OCI-LY7 (cell line): ENCODE measurements around the gene CHST8. TPM values are rescaled to one million over a fixed set of nuclear protein-coding genes. Genes with fewer than 3 reads are reported as not detected.

ENCODE experiments used
- BruUV-seq: library from RNA; stranded (reverse); fragments of 400-500 nt; replicated peaks from 2 replicates; lab custom pipeline; 2021; lab: Mats Ljungman, UMichigan
- CTCF ChIA-PET: fragments of 300-600 bp; sonication (Branson Sonifier 250); formaldehyde crosslinking; loops from one replicate; lab custom pipeline; 2022; ENCODE audit warnings: antibody characterized with exemption; ENCODE audit not compliant: unreplicated experiment; lab: Charles Lee
- POLR2A ChIA-PET: fragments of 300-600 bp; sonication (Branson Sonifier 250); formaldehyde crosslinking; loops from one replicate; lab custom pipeline; 2022; ENCODE audit warnings: antibody characterized with exemption; lab: Charles Lee
- DNase-seq: peaks from one replicate; pipeline ENCODE4 v3.0.0-alpha.2; 2015; ENCODE audit warnings: low spot score
- H2AFZ ChIP-seq: fragments of 200-600 bp; sonication (generic), shearing (Covaris generic); 2 replicates; pipeline ENCODE4 v1.6.1; 2014; ENCODE audit warnings: mild to moderate bottlenecking, antibody characterized with exemption, low read length, moderate library complexity
- H3K27ac ChIP-seq: fragments of 200-600 bp; sonication (generic); 2 replicates; pipeline ENCODE4 v1.5.1; 2014; ENCODE audit warnings: mixed run types, low read depth, mild to moderate bottlenecking, moderate library complexity, low read length, inconsistent platforms; ENCODE audit not compliant: poor library complexity, severe bottlenecking
- H3K36me3 ChIP-seq: fragments of 200-600 bp; sonication (generic); 2 replicates; pipeline ENCODE4 v1.6.1; 2014; ENCODE audit warnings: mild to moderate bottlenecking, antibody characterized with exemption, low read length, moderate library complexity, mixed read lengths; ENCODE audit not compliant: insufficient read depth
- H3K4me1 ChIP-seq: fragments of 200-600 bp; sonication (generic); 2 replicates; pipeline ENCODE4 v1.5.1; 2014; ENCODE audit warnings: mild to moderate bottlenecking, low read length; ENCODE audit not compliant: insufficient read depth, poor library complexity, severe bottlenecking
- H3K4me2 ChIP-seq: fragments of 200-600 bp; sonication (generic); 2 replicates; pipeline ENCODE4 v1.6.1; 2014; ENCODE audit warnings: mild to moderate bottlenecking, low read length
- H3K4me3 ChIP-seq: fragments of 200-600 bp; sonication (generic); 2 replicates; pipeline ENCODE4 v1.5.1; 2014; ENCODE audit warnings: mild to moderate bottlenecking, low read depth, low read length; ENCODE audit not compliant: poor library complexity, severe bottlenecking
- H3K79me2 ChIP-seq: fragments of 200-600 bp; sonication (generic); 2 replicates; pipeline ENCODE4 v1.6.1; 2016; ENCODE audit warnings: low read depth, mild to moderate bottlenecking, low read length, moderate library complexity, mixed read lengths; ENCODE audit not compliant: insufficient read depth
- H3K9me2 ChIP-seq: fragments of 200-600 bp; sonication (generic); 2 replicates; pipeline ENCODE4 v1.6.1; 2016; ENCODE audit warnings: mild to moderate bottlenecking, low read length, mixed read lengths; ENCODE audit not compliant: insufficient read depth
- H3K9me3 ChIP-seq: fragments of 200-600 bp; sonication (generic); 2 replicates; pipeline ENCODE4 v1.6.1; 2014; ENCODE audit warnings: mild to moderate bottlenecking, mixed run types, low read length, mixed read lengths
- H4K20me1 ChIP-seq: fragments of 200-600 bp; sonication (generic); 2 replicates; pipeline ENCODE4 v1.6.1; 2014; ENCODE audit warnings: mild to moderate bottlenecking, antibody characterized with exemption, low read length, moderate library complexity, mixed read lengths; ENCODE audit not compliant: insufficient read depth
- CTCF ChIP-seq: fragments of 200-600 bp; sonication (generic); conservative IDR thresholded peaks from 2 replicates; pipeline ENCODE4 v1.5.1; 2014; ENCODE audit warnings: mild to moderate bottlenecking, antibody characterized with exemption, low read length, moderate library complexity, mixed read lengths
- EZH2phosphoT487 ChIP-seq: fragments of 200-600 bp; sonication (generic); IDR thresholded peaks from 2 replicates; pipeline ENCODE4 v1.6.1; 2018; ENCODE audit warnings: low read depth, borderline replicate concordance, mild to moderate bottlenecking, mixed run types, antibody characterized with exemption, low read length, moderate library complexity, mixed read lengths
- intact Hi-C: fragments of 100-400 bp; cut with micrococcal nuclease; formaldehyde crosslinking; loops from one replicate; pipeline ENCODE4 v1.10.0; 2022; ENCODE audit not compliant: unreplicated experiment
- total RNA-seq, 2 experiments: library from RNA; depleted of rRNA in 1 of 2; stranded (reverse); fragments of >200 nt in 1 of 2; shearing (Covaris generic) in 1 of 2; gene quantifications; 2 replicates each; pipeline ENCODE4 v1.2.3, GENCODE V29; 2014 to 2022

The CHST8 gene
- total RNA-seq, 2 experiments from 2014 or later, result not detected

- Histone ChIP-seq H3K36me3 (no peaks in the 10 kb centered on the region), H3K27ac (no peak overlapping the region), H3K4me3 (no peak overlapping the region), H3K4me1 (no peaks in the 10 kb centered on the region), H3K4me2 (no peak overlapping the region), H3K9me2 (no peaks in the 10 kb centered on the region), H2AFZ (no peak overlapping the region), H3K9me3 (no peaks in the 10 kb centered on the region), H3K79me2 (no peaks in the 10 kb centered on the region), H4K20me1 (no peaks in the 10 kb centered on the region)
- no TSS peak for BruUV-seq
- no peak for TF ChIP-seq EZH2phosphoT487
- no peak for TF ChIP-seq CTCF
- no peak for DNase-seq
- ChIA-PET CTCF (no interaction called here), POLR2A (no interaction called here)
- intact Hi-C loops, result no loop called here
Measured at GRCh38 chr19:33612928-33613619, 8.7 kb upstream of the CHST8 start.

- Histone ChIP-seq H3K9me2 (no peaks in the 10 kb centered on the region), H3K36me3 (no peaks in the 10 kb centered on the region), H3K4me3 (no peak overlapping the region), H3K9me3 (no peaks in the 10 kb centered on the region), H3K4me1 (no peaks in the 10 kb centered on the region), H2AFZ (no peak overlapping the region), H3K4me2 (no peak overlapping the region), H3K79me2 (no peaks in the 10 kb centered on the region), H3K27ac (no peak overlapping the region), H4K20me1 (no peaks in the 10 kb centered on the region)
- TF ChIP-seq CTCF (no peak), EZH2phosphoT487 (no peak)
- DNase-seq, result no peak
- POLR2A ChIA-PET, result no interaction called here
- CTCF ChIA-PET, result no interaction called here
- intact Hi-C loops, result no loop called here
- BruUV-seq, result no TSS peak
Measured at GRCh38 chr19:33613620-33614000, 8.1 kb upstream of the CHST8 start.

GRCh38 chr19:33616346-33616745 lies 5.4 kb upstream of the CHST8 start:
- no peak for DNase-seq
- no peak overlapping the region for H3K4me2 ChIP-seq
- ChIA-PET CTCF (interaction anchor here (0.5 kb wide), 1 partner anchor 9 kb away, joined by 3 read pairs; no protein-coding TSS in a partner anchor), POLR2A (no interaction called here)
- intact Hi-C loops, result no loop called here
- no peak overlapping the region for H3K27ac ChIP-seq
- H3K4me1 ChIP-seq, result no peaks in the 10 kb centered on the region
- no TSS peak for BruUV-seq
- H3K9me2 ChIP-seq, result no peaks in the 10 kb centered on the region
- no peak for TF ChIP-seq EZH2phosphoT487
- no peaks in the 10 kb centered on the region for H3K36me3 ChIP-seq
- H4K20me1 ChIP-seq, result no peaks in the 10 kb centered on the region
- H3K9me3 ChIP-seq, result no peaks in the 10 kb centered on the region
- H3K4me3 ChIP-seq, result no peak overlapping the region
- no peak overlapping the region for H2AFZ ChIP-seq
- H3K79me2 ChIP-seq, result no peaks in the 10 kb centered on the region
